GM18520 (cell line): ENCODE data around the gene DENND5A.
"Not testable (repeated sequence)": the region's sequence is repeated elsewhere in the genome, so short reads cannot be mapped to it uniquely, and the experiment has no call there.

Source experiments
- ATAC-seq: cut with Tn5 transposase; IDR thresholded peaks from one replicate; pipeline ENCODE4 v1.9.1; 2021; ENCODE audit not compliant: unreplicated experiment

The DENND5A gene

GRCh38 chr11:9266132-9266736 lies 1.1 kb upstream of the DENND5A start:
- no peak for ATAC-seq

- ATAC-seq: no peak
These were observed 587 bp downstream of the DENND5A start for GRCh38 chr11:9264316-9265210.

- ATAC-seq: peak; percentile 68
These were observed 1.3 kb downstream of the DENND5A start for GRCh38 chr11:9263840-9264315.

GRCh38 chr11:9260838-9261146 lies 4.4 kb downstream of the DENND5A start:
- not testable (repeated sequence) for ATAC-seq

GRCh38 chr11:9259981-9260837 lies 4.9 kb downstream of the DENND5A start:
- ATAC-seq: no peak

- ATAC-seq: not testable (repeated sequence)
These were observed 6.9 kb downstream of the DENND5A start for GRCh38 chr11:9258279-9258678.

- no peak for ATAC-seq
These were observed 10.7 kb downstream of the DENND5A start for GRCh38 chr11:9254416-9254815.

- ATAC-seq: no peak
These were observed 12.1 kb downstream of the DENND5A start for GRCh38 chr11:9253086-9253485.

- no peak for ATAC-seq
These were observed 13.8 kb downstream of the DENND5A start for GRCh38 chr11:9251311-9251710.

GRCh38 chr11:9250139-9250582 lies 15.0 kb downstream of the DENND5A start:
- ATAC-seq: peak; percentile 67

GRCh38 chr11:9249252-9249651 lies 15.9 kb downstream of the DENND5A start:
- no peak for ATAC-seq

- ATAC-seq: no peak
These were observed 17.3 kb downstream of the DENND5A start for GRCh38 chr11:9247863-9248262.

GRCh38 chr11:9236242-9236641 lies 28.9 kb downstream of the DENND5A start:
- ATAC-seq: not testable (repeated sequence)

- ATAC-seq: no peak
These were observed 32.7 kb downstream of the DENND5A start for GRCh38 chr11:9232482-9232881.

- no peak for ATAC-seq
These were observed 33.3 kb downstream of the DENND5A start for GRCh38 chr11:9231848-9232177.

- no peak for ATAC-seq
These were observed 34.9 kb downstream of the DENND5A start for GRCh38 chr11:9230296-9230695.

GRCh38 chr11:9228091-9228490 lies 37.1 kb downstream of the DENND5A start:
- no peak for ATAC-seq

GRCh38 chr11:9225748-9226298 lies 39.3 kb downstream of the DENND5A start:
- ATAC-seq: no peak

GRCh38 chr11:9222654-9223053 lies 42.5 kb downstream of the DENND5A start:
- no peak for ATAC-seq

- not testable (repeated sequence) for ATAC-seq
These were observed 44.3 kb downstream of the DENND5A start for GRCh38 chr11:9220853-9221252.

GRCh38 chr11:9219572-9219971 lies 45.6 kb downstream of the DENND5A start:
- no peak for ATAC-seq
